NCI-H1048 (cell line): Measurements from ENCODE around the gene SCARB2.

Experiments
- DNase-seq: peaks from one replicate; lab custom pipeline; 2025; lab: John Stamatoyannopoulos, UW

SCARB2 gene

DNA sequence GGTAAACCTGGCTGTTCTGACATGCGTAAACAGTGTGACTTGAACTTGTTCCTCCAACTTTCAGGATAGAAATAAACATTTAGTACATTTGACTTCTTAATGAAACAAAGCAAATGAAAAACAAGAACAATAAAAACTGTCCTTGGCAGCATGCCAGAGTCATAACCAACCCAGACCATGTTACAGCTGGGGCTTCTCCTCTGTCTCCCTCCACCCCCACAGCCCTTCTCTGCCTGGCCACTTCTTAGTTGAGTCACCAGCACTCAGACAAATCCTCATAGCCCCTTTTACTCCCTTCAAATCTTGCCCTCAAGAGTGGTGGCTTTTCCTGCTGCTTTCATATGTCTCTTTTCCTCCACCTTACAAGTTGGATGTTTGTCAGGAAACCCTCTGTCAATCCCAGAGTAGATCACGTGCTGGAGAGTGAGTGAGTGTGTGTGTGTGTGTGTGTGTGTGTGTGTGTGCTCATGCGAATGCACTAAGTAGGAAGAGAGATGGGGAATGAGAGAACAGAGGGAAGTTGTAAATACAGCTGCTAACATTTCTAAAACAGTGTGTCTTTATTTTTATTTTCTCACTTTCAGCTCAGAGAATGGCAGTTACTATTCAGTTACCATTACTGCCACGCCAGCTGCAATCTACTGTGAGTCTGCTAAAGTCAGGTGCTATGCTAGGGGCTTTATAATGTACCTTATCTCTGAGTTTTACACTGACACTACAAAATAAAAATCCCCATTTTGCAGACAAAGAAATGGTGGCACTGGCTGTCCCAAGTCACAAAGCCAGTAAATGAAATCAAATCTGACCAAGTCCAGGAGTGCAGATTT lies 15.0 kb downstream of the SCARB2 start:
- no peak for DNase-seq

DNA sequence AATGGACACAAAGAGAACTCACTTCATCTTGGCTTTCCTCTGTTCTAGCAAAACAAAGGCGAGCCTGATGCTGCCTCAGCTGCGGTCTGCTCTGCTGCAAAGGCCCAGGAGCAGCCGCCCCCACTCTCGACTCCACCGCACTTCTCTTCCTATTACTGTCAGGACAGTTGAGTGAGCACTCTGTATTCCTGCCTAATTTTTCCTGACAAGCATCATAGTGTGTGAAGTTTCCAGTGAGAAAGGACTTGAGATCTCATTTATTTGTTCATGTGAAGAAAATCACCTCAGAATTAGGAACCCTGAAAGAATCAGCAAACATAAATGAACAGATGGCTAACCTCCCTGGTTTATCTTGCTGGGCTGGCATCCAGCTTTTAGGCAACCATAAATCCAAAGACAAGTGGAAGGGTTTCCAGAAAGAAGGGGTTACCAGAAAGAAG lies 15.6 kb downstream of the SCARB2 start:
- no peak for DNase-seq

GRCh38 chr4:76197031-76197743 lies 16.4 kb downstream of the SCARB2 start:
- no peak for DNase-seq

DNA sequence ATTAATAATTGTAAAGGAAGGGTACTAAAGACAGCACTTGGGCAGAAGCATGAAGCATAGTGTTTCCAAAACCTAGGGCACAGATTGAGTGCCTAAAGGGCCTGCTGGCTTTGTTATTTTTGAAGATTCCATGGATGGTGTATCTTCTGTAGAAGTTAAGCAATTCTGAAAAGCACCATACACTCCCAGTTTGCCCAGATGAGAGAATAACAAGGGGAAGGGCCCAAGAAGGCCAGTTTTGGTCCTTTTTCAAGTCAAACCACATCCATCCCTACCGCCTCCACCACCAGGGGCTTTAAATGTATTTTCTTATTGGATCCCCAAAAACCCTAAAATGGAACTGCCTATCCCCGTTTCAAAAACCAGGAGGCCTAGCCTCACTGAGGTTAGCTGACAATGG lies 17.2 kb downstream of the SCARB2 start:
- DNase-seq = no peak

DNA sequence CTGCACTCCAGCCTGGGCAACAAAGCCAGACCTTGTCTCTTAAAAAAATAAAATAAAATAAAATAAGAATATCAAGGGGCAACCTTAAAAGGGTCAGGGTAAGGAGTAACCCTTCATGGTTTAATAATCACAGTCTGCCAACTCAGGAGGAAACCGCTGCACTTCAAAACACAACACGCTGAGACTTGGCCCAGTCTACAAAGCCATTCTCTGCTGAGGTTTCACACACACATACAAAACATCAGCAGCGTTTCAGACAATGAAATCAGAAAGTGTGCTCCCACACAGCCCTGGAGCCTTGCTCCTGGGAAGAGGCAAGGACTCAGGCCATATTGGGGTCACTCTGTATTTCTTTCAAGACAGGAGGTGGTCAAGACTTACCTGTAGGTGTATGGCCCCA lies 18.3 kb downstream of the SCARB2 start:
- DNase-seq = no peak

- no peak for DNase-seq
These were observed 19.3 kb downstream of the SCARB2 start for GRCh38 chr4:76194325-76194724.

DNA sequence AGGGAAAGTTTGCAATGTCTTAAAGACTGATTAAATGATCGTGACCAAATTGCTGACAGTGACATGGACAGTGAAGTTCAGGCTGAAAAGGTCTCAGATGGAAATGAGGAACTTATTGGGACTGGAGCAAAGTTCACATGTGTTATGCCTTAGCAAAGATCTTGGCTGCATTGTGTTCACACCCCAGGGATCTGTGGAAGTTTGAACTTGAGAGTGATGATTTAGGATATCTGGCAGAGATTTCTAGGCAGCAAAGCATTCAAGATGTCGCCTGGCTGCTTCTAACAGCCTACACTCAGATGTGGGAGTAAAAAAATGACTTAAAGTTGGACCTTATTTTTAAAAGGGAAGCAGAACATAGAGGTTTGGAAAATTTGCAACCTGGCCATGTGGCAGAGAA lies 21.4 kb downstream of the SCARB2 start:
- no peak for DNase-seq

DNA sequence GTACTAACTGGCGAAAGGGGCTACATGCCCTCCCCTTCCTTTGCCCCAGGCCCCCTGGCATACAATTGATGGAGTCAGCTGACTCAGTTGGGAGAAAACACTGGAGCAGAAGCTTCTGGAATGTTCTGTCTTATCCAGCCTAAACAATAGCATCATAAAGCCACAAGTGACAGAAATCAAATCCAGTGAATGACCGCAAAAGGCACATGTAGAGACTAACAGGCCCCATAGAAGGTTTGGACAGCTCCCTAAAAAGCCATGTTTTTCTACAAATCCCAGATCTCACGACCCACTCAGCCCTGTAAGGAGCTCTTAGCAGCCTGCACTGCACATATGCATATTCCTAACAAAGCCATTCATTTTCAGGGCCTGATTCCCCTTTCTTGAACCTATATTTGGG lies 25.1 kb downstream of the SCARB2 start:
- DNase-seq = no peak

DNA sequence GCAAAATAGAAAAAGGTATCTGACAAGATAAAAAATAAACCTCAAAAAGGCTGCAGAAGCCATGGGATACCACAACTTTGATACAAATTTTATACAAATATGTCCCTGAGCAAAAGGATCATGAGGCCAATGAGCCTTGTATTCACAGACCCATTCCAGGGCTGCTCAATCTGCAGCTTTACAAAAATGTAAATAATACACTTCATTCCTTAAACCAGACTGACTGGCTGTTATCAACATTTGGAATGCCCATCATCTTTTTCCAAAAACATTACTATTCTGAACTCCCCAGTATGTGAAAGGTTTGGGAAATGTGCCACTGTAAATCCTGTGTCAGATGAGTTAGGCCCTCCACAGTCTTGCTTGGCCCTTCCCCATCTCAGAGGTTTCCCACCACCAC lies 25.5 kb downstream of the SCARB2 start:
- no peak for DNase-seq

GRCh38 chr4:76187152-76187551 lies 26.5 kb downstream of the SCARB2 start:
- DNase-seq = no peak

DNA sequence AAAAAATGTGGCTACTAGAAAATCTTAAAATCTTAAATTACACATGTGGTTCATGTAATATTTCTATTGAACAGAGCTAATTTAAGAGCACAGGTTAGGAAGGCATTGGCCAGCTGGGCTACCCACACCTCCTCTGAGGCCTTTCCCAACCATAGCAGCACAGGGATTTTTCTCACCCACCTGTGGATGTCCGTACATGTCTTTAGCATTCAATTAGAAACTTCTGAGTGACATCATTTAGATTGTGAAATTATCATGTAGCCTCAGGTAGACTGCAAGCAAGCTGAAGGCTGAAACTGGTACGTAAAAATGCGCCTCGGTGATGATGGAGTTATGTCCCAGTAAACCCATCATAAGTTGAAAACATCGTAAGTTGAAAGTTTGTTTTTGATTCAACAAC lies 31.2 kb downstream of the SCARB2 start:
- DNase-seq = no peak

GRCh38 chr4:76179398-76180318 lies 34.0 kb downstream of the SCARB2 start:
- peak; percentile 60 for DNase-seq

DNA sequence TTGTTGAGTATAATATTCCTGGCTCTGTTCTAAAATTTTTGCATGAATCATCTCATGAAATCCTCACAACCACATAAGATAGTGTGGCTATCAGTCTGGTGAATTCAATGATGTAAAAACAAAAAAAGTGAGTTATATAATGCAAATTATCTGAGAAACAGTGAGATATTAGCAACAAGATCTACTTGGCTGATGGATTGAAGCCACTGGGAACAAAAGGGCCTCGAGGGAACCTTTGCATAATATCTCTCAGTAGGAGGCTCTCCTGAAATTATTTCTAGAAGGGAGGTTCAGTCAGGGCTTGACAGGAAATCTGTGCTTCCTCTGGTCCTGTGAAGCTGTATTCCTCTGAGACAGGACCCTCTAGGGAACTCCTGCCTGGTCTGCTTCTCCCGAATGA lies 35.3 kb downstream of the SCARB2 start:
- DNase-seq = no peak

- no peak for DNase-seq
These were observed 35.9 kb downstream of the SCARB2 start for GRCh38 chr4:76177709-76178108.

- no peak for DNase-seq
These were observed 38.3 kb downstream of the SCARB2 start for GRCh38 chr4:76175336-76175735.

- no peak for DNase-seq
These were observed 39.4 kb downstream of the SCARB2 start for GRCh38 chr4:76174216-76174615.

GRCh38 chr4:76168688-76169087 lies 44.9 kb downstream of the SCARB2 start:
- no peak for DNase-seq

GRCh38 chr4:76166480-76166879 lies 47.1 kb downstream of the SCARB2 start:
- DNase-seq = no peak

- no peak for DNase-seq
These were observed 53.3 kb downstream of the SCARB2 start for GRCh38 chr4:76160355-76160754.

DNA sequence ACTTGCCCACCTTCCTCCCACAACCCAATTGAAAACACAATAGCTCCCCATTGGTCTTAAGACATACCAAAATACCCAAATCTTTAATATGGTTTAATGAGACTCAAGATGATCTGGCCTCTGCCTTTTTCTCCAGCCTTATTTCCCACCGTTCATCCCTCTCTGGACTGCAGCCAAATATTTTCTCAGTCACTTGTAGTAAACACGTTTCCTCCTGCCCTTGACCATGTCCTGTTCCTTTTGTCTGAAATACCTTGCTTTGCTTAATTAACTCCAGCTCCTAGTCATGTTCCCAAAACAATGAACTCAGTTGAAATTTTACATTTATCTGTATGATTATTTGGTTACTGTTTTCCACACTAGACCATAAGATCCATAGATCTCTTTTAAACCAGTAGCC lies 57.0 kb downstream of the SCARB2 start:
- no peak for DNase-seq

- DNase-seq = no peak
These were observed 57.6 kb downstream of the SCARB2 start for GRCh38 chr4:76155979-76156378.

DNA sequence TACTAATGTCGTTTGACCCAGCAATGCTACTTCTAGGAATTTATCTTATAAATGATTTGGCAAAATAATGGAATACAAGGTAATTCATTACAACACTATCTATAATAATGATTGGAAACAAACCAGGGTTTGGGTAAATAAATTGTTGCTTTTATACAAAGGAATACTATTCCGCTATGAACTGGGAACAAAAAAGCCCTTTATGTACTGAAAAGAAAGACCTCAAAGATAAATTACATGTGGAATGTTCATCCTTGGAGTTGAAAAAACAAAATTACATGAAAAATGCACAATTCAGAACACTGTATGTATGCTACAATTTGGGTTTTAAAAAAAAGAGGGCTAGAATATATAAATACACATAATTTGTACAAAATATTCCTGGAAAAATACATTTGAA lies 60.3 kb downstream of the SCARB2 start:
- no peak for DNase-seq
